HG03558 (cell line): ENCODE data around the gene VAMP7.
A peak's percentile ranks its signal among the peaks of the same experiment; 100 is the strongest.
"Not testable (repeated sequence)": the region's sequence is repeated elsewhere in the genome, so short reads cannot be mapped to it uniquely, and the experiment has no call there.

Experiments
- ATAC-seq: cut with Tn5 transposase; IDR thresholded peaks from one replicate; pipeline ENCODE4 v1.9.1; 2021; ENCODE audit warnings: moderate number of reproducible peaks; ENCODE audit not compliant: unreplicated experiment; ENCODE audit errors: extremely low read depth

The VAMP7 gene

GRCh38 chrX:155881158-155881993 lies at the start of gene VAMP7:
VAMP7 (plus strand) TSS chrX:155881345; CDS start chrX:155889467, 8,122 bp downstream.
- ATAC-seq = peak; percentile 92

GRCh38 chrX:155841232-155841631 lies 39.9 kb upstream of the VAMP7 start:
- ATAC-seq = no peak

GRCh38 chrX:155851786-155852185 lies 29.4 kb upstream of the VAMP7 start:
- not testable (repeated sequence) for ATAC-seq

GRCh38 chrX:155857561-155857960 lies 23.6 kb upstream of the VAMP7 start:
- ATAC-seq = no peak

- ATAC-seq = no peak
These were observed 16.5 kb upstream of the VAMP7 start for GRCh38 chrX:155864655-155865054.

- ATAC-seq = no peak
These were observed 16.0 kb upstream of the VAMP7 start for GRCh38 chrX:155865193-155865592.

- no peak for ATAC-seq
These were observed 13.3 kb upstream of the VAMP7 start for GRCh38 chrX:155867821-155868220.

- ATAC-seq = no peak
These were observed 10.2 kb upstream of the VAMP7 start for GRCh38 chrX:155870958-155871357.

GRCh38 chrX:155871934-155872333 lies 9.2 kb upstream of the VAMP7 start:
- no peak for ATAC-seq

- ATAC-seq = no peak
These were observed 8.0 kb upstream of the VAMP7 start for GRCh38 chrX:155873188-155873587.

- ATAC-seq = no peak
These were observed 6.4 kb upstream of the VAMP7 start for GRCh38 chrX:155874571-155875244.

GRCh38 chrX:155876704-155877103 lies 4.4 kb upstream of the VAMP7 start:
- no peak for ATAC-seq

- no peak for ATAC-seq
These were observed 3.9 kb upstream of the VAMP7 start for GRCh38 chrX:155877288-155877687.

- ATAC-seq = no peak
These were observed 473 bp upstream of the VAMP7 start for GRCh38 chrX:155880586-155881157.

- ATAC-seq = no peak
These were observed 5.3 kb downstream of the VAMP7 start for GRCh38 chrX:155886409-155886808.

GRCh38 chrX:155888139-155888538 lies 7.0 kb downstream of the VAMP7 start:
- ATAC-seq = no peak

GRCh38 chrX:155889328-155889727 lies 8.2 kb downstream of the VAMP7 start:
- no peak for ATAC-seq

- ATAC-seq = no peak
These were observed 10.5 kb downstream of the VAMP7 start for GRCh38 chrX:155891446-155892210.

GRCh38 chrX:155893521-155893920 lies 12.4 kb downstream of the VAMP7 start:
- ATAC-seq = no peak

- ATAC-seq = no peak
These were observed 15.4 kb downstream of the VAMP7 start for GRCh38 chrX:155896512-155896911.

GRCh38 chrX:155899366-155899765 lies 18.2 kb downstream of the VAMP7 start:
- no peak for ATAC-seq
